K562 (cell line): ENCODE results near the gene ZNF862. TPM values are rescaled to one million over a fixed set of nuclear protein-coding genes. Genes with fewer than 3 reads are reported as not detected.

Experiments used
- ATAC-seq: fragments of 200-7000 bp; cut with Tn5 transposase; 3 replicates; pipeline ENCODE4 v1.9.1; 2020; ENCODE audit warnings: moderate library complexity
- BruUV-seq: library from RNA; stranded (reverse); fragments of 400-500 nt; replicated peaks from 2 replicates; lab custom pipeline; 2021; lab: Mats Ljungman, UMichigan
- CTCF ChIA-PET: fragments of 300-600 bp; formaldehyde crosslinking; extraction: SDS; loops from one replicate; lab custom pipeline; 2021; ENCODE audit warnings: low intra/inter-chr PET ratio; lab: Yijun Ruan, JAX
- POLR2A ChIA-PET: fragments of 300-600, 350-650 bp; sonication (Branson Sonifier 250); formaldehyde crosslinking; extraction: SDS; loops from one replicate; lab custom pipeline; 2021; ENCODE audit warnings: antibody characterized with exemption, inconsistent platforms; lab: Yijun Ruan, JAX
- DNase-seq, 4 experiments: peaks; one replicate each; pipeline versions ENCODE4 v3.0.0 to v3.0.0-alpha.2; 2011 to 2018; ENCODE audit warnings: low spot score in 3 of 4, mixed read lengths in 3 of 4; ENCODE audit errors: extremely low read depth in 1 of 4
- FAIRE-seq: peaks from 2 replicates; lab custom pipeline; 2011; peaks lifted over from hg19 to GRCh38; lab: Jason Lieb, UNC
- H2AFZ ChIP-seq: 2 replicates; pipeline ENCODE4 v1.6.0; 2011; ENCODE audit warnings: low read depth, low read length, control low read depth, inconsistent platforms
- H3K27ac ChIP-seq: fragments of 200-600 bp; 3 replicates; pipeline ENCODE4 v1.8.0; 2011; ENCODE audit warnings: low read depth, mild to moderate bottlenecking, control low read depth, inconsistent platforms, low read length, moderate library complexity, mixed read lengths; ENCODE audit errors: extremely low read depth
- H3K27me3 ChIP-seq, 2 experiments: fragments of 300-600 bp in 1 of 2; 2 replicates in 1 of 2; 3 replicates in 1 of 2; pipeline versions ENCODE4 v1.6.0 to v1.8.0; 2011; ENCODE audit warnings: inconsistent platforms in 2 of 2, low read length in 2 of 2, mild to moderate bottlenecking in 1 of 2, mixed read lengths in 1 of 2, moderate library complexity in 1 of 2; ENCODE audit not compliant: control insufficient read depth in 2 of 2, insufficient read depth in 2 of 2
- H3K36me3 ChIP-seq: fragments of 300-600 bp; 3 replicates; pipeline ENCODE4 v1.8.0; 2011; ENCODE audit warnings: mild to moderate bottlenecking, low read length, inconsistent platforms; ENCODE audit not compliant: control insufficient read depth, insufficient read depth
- H3K4me1 ChIP-seq, 2 experiments: fragments of 200-600 bp in 1 of 2; replicated peaks in 1 of 2; 2 replicates in 1 of 2; 3 replicates in 1 of 2; pipeline versions ENCODE4 v1.5.1 to v1.8.0; 2011; ENCODE audit warnings: inconsistent platforms in 2 of 2, low read length in 2 of 2, mild to moderate bottlenecking in 1 of 2, mixed read lengths in 1 of 2, moderate library complexity in 1 of 2; ENCODE audit not compliant: control insufficient read depth in 2 of 2, insufficient read depth in 2 of 2
- H3K4me2 ChIP-seq: 2 replicates; pipeline ENCODE4 v1.6.1; 2011; ENCODE audit warnings: low read length, control low read depth, inconsistent platforms, mixed read lengths; ENCODE audit not compliant: insufficient read depth
- H3K4me3 ChIP-seq: fragments of 200-600 bp; sonication (generic), shearing (Covaris generic); 2 replicates; pipeline ENCODE4 v1.5.1; 2016; ENCODE audit warnings: control low read depth, inconsistent platforms
- H3K79me2 ChIP-seq: fragments of 200-600 bp; 3 replicates; pipeline ENCODE4 v1.8.0; 2011; ENCODE audit warnings: low read length, inconsistent platforms; ENCODE audit not compliant: control insufficient read depth, insufficient read depth
- H3K9ac ChIP-seq, 2 experiments: 2 replicates each; pipeline versions ENCODE4 v1.6.0 to v1.6.1; 2011; ENCODE audit warnings: low read depth in 2 of 2, low read length in 2 of 2, control low read depth in 1 of 2, inconsistent platforms in 1 of 2, mild to moderate bottlenecking in 1 of 2, mixed read lengths in 1 of 2; ENCODE audit not compliant: insufficient read depth in 1 of 2
- H3K9me1 ChIP-seq: one replicate; pipeline ENCODE4 v1.6.0; 2011; ENCODE audit warnings: inconsistent platforms, mild to moderate bottlenecking, low read length, moderate library complexity; ENCODE audit not compliant: control insufficient read depth, insufficient read depth
- H3K9me3 ChIP-seq: replicated peaks from 2 replicates; pipeline ENCODE4 v1.5.1; 2011; ENCODE audit warnings: low read depth, low read length, inconsistent platforms; ENCODE audit not compliant: control insufficient read depth, insufficient read depth
- H4K20me1 ChIP-seq: replicated peaks from 2 replicates; pipeline ENCODE4 v1.6.1; 2011; ENCODE audit warnings: low read length, inconsistent platforms, mixed read lengths; ENCODE audit not compliant: control insufficient read depth, insufficient read depth
- NKRF ChIP-seq: fragments of 450-650 bp; IDR thresholded peaks from 2 replicates; pipeline ENCODE4 v1.6.1; 2016; ENCODE audit warnings: borderline replicate concordance
- REST ChIP-seq, 2 experiments: fragments of 450-650 bp; formaldehyde crosslinking in 1 of 2; IDR thresholded peaks; 2 replicates each; pipeline versions ENCODE4 v1.4.0 to v1.6.1; 2014 to 2020; ENCODE audit warnings: mild to moderate bottlenecking in 2 of 2, borderline replicate concordance in 1 of 2, low read depth in 1 of 2
- ZBTB12 ChIP-seq: fragments of 250-450 bp; sonication (Bioruptor Pico); IDR thresholded peaks from 2 replicates; pipeline ENCODE4 v1.4.0; 2020
- ZBTB33 ChIP-seq: sonication (generic); formaldehyde crosslinking; IDR thresholded peaks from 2 replicates; pipeline ENCODE4 v1.8.1; 2023; ENCODE audit warnings: mild to moderate bottlenecking, missing genetic modification reagents
- WGBS: fragments of 100-300 bp; shearing (Covaris generic); methylation state at CpG from one replicate; pipeline ENCODE4 v1.1.6; 2016; ENCODE audit warnings: low coverage, mixed read lengths; ENCODE audit not compliant: insufficient coverage; ENCODE audit errors: missing lambda C conversion rate; 5-methylcytosine and 5-hydroxymethylcytosine counted together
- in situ Hi-C: fragments of 300-500 bp; cut with MboI; formaldehyde crosslinking; loops from 4 replicates; pipeline ENCODE4 v1.15.0; 2018; ENCODE audit warnings: inconsistent platforms, mixed read lengths
- intact Hi-C: fragments of 100-400 bp; cut with micrococcal nuclease; formaldehyde crosslinking; loops from 2 replicates; pipeline ENCODE4 v1.14.2; 2022
- polyA plus RNA-seq, 8 experiments: library from polyadenylated mRNA; depleted of rRNA in 4 of 8; stranded (reverse) in 5 of 8; unstranded in 3 of 8; fragments of >200 nt; fragmentation: Nextera tagmentation in 2 of 8; fragmentation: Illumina TruSeq in 1 of 8; extraction: Ambion mirVana in 2 of 8; extraction: Trizol in 1 of 8; gene quantifications; 2 replicates each; pipeline versions ENCODE4 v1.2.1 to v1.2.3, GENCODE V29; 2011 to 2014; ENCODE audit warnings: inconsistent platforms in 1 of 8, missing spikeins in 1 of 8
- total RNA-seq, 7 experiments: library from RNA; depleted of rRNA in 6 of 7; stranded (reverse); fragments of >200 nt in 6 of 7; fragmentation: Illumina TruSeq in 2 of 7; extraction: Trizol in 2 of 7; gene quantifications; 2 replicates each; pipeline versions ENCODE4 v1.2.1 to v1.2.3, GENCODE V29; 2011 to 2021; ENCODE audit warnings: low replicate concordance in 1 of 7

The ZNF862 gene
- total and polyA plus RNA-seq, 9 of the 15 experiments (the other 6 are each of a cell fraction or from before 2014, with no cell fraction given) = 1.1 to 3.9 (median 2.6) TPM

GRCh38 chr7:149854611-149855360 lies 16.6 kb downstream of the ZNF862 start:
- no TSS peak for BruUV-seq
- H2AFZ ChIP-seq = peak overlapping the region; percentile 66
- no peak overlapping the region for H3K27ac ChIP-seq
- H3K9ac ChIP-seq = peak overlapping the region in 1 of 2 experiments; percentile 67; a peak in 2 of 4 replicates
- ATAC-seq (peak; percentile 76), FAIRE-seq (peak; percentile 26), DNase-seq (peak in 2 of 4 experiments; percentile 53 to 71)
- H4K20me1 ChIP-seq = 0 out of 2 replicates have a peak, but pooled peaks cover 5% of the 10 kb centered on the region
- peaks cover 14 to 20% of the 10 kb centered on the region in 2 experiments for H3K4me1 ChIP-seq
- WGBS = 14% methylated on average over 13 of the region's 13 CpGs
- peaks cover 17 to 35% of the 10 kb centered on the region in 2 experiments; a peak in 4 of 5 replicates for H3K27me3 ChIP-seq
- H3K36me3 ChIP-seq = no peaks in the 10 kb centered on the region
- H3K4me3 ChIP-seq = no peak overlapping the region
- POLR2A ChIA-PET = interaction anchor here (0.5 to 1.9 kb wide), 5 partner anchors 9 to 20 kb away, joined by 3 to 6 read pairs (median 5); no protein-coding TSS in a partner anchor
- no peaks in the 10 kb centered on the region for H3K79me2 ChIP-seq
- peak overlapping the region; percentile 32 for H3K4me2 ChIP-seq
- no peaks in the 10 kb centered on the region for H3K9me3 ChIP-seq
- intact Hi-C loops = no loop called here
- CTCF ChIA-PET = no interaction called here
- in situ Hi-C loops = loop anchor here (25.0 kb wide), 1 partner anchor 183 kb away; no protein-coding TSS in a partner anchor
- H3K9me1 ChIP-seq = no peaks in the 10 kb centered on the region
- TF ChIP-seq ZBTB33 (CRISPR knock-in tag) (no peak), REST (IDR thresholded peaks at IDR 0.05; ENCODE audit: borderline replicate concordance) (peak; percentile 31; the same call in 1 of the 2 replicates), REST (CRISPR knock-in tag; IDR thresholded peaks at IDR 0.05; ENCODE audit: low read depth) (no peak), NKRF (no peak), ZBTB12 (CRISPR knock-in tag) (no peak)
